ENCODE results near the gene MCTP1.

GRCh38 chr5:95149387-95149786, 135.5 kb downstream of the MCTP1 start:
- TF ChIP-seq GATA2 (IDR thresholded peaks at IDR 0.05; ENCODE audit: low read depth, low read length): no peak
- TF ChIP-seq GATA3 (IDR thresholded peaks at IDR 0.05; ENCODE audit: low read depth, low read length): no peak
